ENCODE results near the gene PRKN. TPM values are rescaled to one million over a fixed set of nuclear protein-coding genes. Genes with fewer than 3 reads are reported as not detected.

The PRKN gene
- total RNA-seq, 1 experiment from 2014 or later, result 0.46 TPM

- BruUV-seq (replicated peaks), result no TSS peak
- Histone ChIP-seq H3K4me3 (ENCODE audit: low read depth in 2 of 2, low read length in 2 of 2) (no peak overlapping the region), H3K27ac (ENCODE audit: low read length) (no peak overlapping the region), H3K27me3 (ENCODE audit: control insufficient read depth, insufficient read depth, low read length) (no peaks in the 10 kb centered on the region), H3K9me3 (ENCODE audit: control insufficient read depth, insufficient read depth, low read depth, low read length) (no peaks in the 10 kb centered on the region), H3K36me3 (ENCODE audit: control insufficient read depth, insufficient read depth, low read length) (no peaks in the 10 kb centered on the region), H3K4me1 (ENCODE audit: control insufficient read depth, insufficient read depth, low read length) (no peaks in the 10 kb centered on the region)
- POLR2A ChIA-PET, result no interaction called here
- intact Hi-C loops (cut with micrococcal nuclease; ENCODE audit: unreplicated experiment) (no loop called here), in situ Hi-C loops (cut with HindIII; ENCODE audit: low pct_unique_long_range_greater_than_20kb, low sequenced_read_pairs) (no loop called here)
- DNase-seq (ENCODE audit: low read depth, low spot score), result no peak
- CTCF ChIA-PET, result no interaction called here
- ATAC-seq, result no peak
- TF ChIP-seq SIN3A (IDR thresholded peaks at IDR 0.05; ENCODE audit: borderline replicate concordance, insufficient read depth, low read depth, low read length) (no peak), TCF7L2 (IDR thresholded peaks at IDR 0.05; ENCODE audit: low read depth, low read length) (no peak), REST (IDR thresholded peaks at IDR 0.05; ENCODE audit: insufficient read depth in 1 of 2, low read depth in 2 of 2, low read length in 1 of 2) (no peak), POLR2AphosphoS5 (IDR thresholded peaks at IDR 0.05; ENCODE audit: low read depth, low read length) (no peak), CTCF (IDR thresholded peaks at IDR 0.05) (no peak)
Measured at GRCh38 chr6:161882196-161882765, 845.3 kb downstream of the PRKN start.

GRCh38 chr6:161880056-161880455 lies 847.5 kb downstream of the PRKN start:
- in situ Hi-C loops (cut with HindIII; ENCODE audit: low pct_unique_long_range_greater_than_20kb, low sequenced_read_pairs), result no loop called here
- Histone ChIP-seq H3K9me3 (ENCODE audit: control insufficient read depth, insufficient read depth, low read depth, low read length) (no peaks in the 10 kb centered on the region), H3K27me3 (ENCODE audit: control insufficient read depth, insufficient read depth, low read length) (no peaks in the 10 kb centered on the region), H3K4me3 (ENCODE audit: low read depth in 2 of 2, low read length in 2 of 2) (no peak overlapping the region), H3K27ac (ENCODE audit: low read length) (no peak overlapping the region), H3K4me1 (ENCODE audit: control insufficient read depth, insufficient read depth, low read length) (no peaks in the 10 kb centered on the region), H3K36me3 (ENCODE audit: control insufficient read depth, insufficient read depth, low read length) (no peaks in the 10 kb centered on the region)
- CTCF ChIA-PET, result no interaction called here
- intact Hi-C loops (cut with micrococcal nuclease; ENCODE audit: unreplicated experiment), result no loop called here
- POLR2A ChIA-PET, result interaction anchor here (0.7 kb wide), 1 partner anchor 66 kb away, joined by 3 read pairs; no protein-coding TSS in a partner anchor
- no peak for DNase-seq (ENCODE audit: low read depth, low spot score)
- no peak for TF ChIP-seq POLR2AphosphoS5 (IDR thresholded peaks at IDR 0.05; ENCODE audit: low read depth, low read length)
- TF ChIP-seq SIN3A (IDR thresholded peaks at IDR 0.05; ENCODE audit: borderline replicate concordance, insufficient read depth, low read depth, low read length), result no peak
- TF ChIP-seq REST (IDR thresholded peaks at IDR 0.05; ENCODE audit: insufficient read depth in 1 of 2, low read depth in 2 of 2, low read length in 1 of 2), result no peak
- no peak for TF ChIP-seq TCF7L2 (IDR thresholded peaks at IDR 0.05; ENCODE audit: low read depth, low read length)
- no peak for TF ChIP-seq CTCF (IDR thresholded peaks at IDR 0.05)
- ATAC-seq, result no peak
- BruUV-seq (replicated peaks), result no TSS peak
